AG09319 (cell line): Measurements from ENCODE around the gene TSR1.

Source experiments
- DNase-seq: peaks from one replicate; pipeline ENCODE4 v3.0.0-alpha.2; 2010; ENCODE audit warnings: low read depth; ENCODE audit errors: extremely low read depth
- CTCF ChIP-seq: IDR thresholded peaks from 2 replicates; pipeline ENCODE4 v1.5.1; 2011; ENCODE audit warnings: low read depth, mild to moderate bottlenecking, inconsistent platforms, low read length, moderate library complexity

TSR1 gene

GRCh38 chr17:2380226-2380922, 44.1 kb upstream of the TSR1 start:
- no peak for DNase-seq
- TF ChIP-seq CTCF, result no peak

GRCh38 chr17:2379489-2380225, 43.4 kb upstream of the TSR1 start:
- TF ChIP-seq CTCF, result no peak
- no peak for DNase-seq

GRCh38 chr17:2378905-2379304, 42.6 kb upstream of the TSR1 start:
- no peak for TF ChIP-seq CTCF
- no peak for DNase-seq

- DNase-seq, result no peak
- TF ChIP-seq CTCF, result no peak
These were observed 41.4 kb upstream of the TSR1 start for GRCh38 chr17:2377659-2378058.

- no peak for DNase-seq
- TF ChIP-seq CTCF, result no peak
These were observed 39.9 kb upstream of the TSR1 start for GRCh38 chr17:2376107-2376506.

- no peak for DNase-seq
- no peak for TF ChIP-seq CTCF
These were observed 39.1 kb upstream of the TSR1 start for GRCh38 chr17:2375406-2375805.

GRCh38 chr17:2374549-2375285, 38.5 kb upstream of the TSR1 start:
- no peak for DNase-seq
- no peak for TF ChIP-seq CTCF
